Progenitor cell of endocrine pancreas (in vitro differentiated cells): ENCODE results near the gene MRGPRX4. TPM values are rescaled to one million over a fixed set of nuclear protein-coding genes. Genes with fewer than 3 reads are reported as not detected.

Experiments
- DNase-seq: peaks from one replicate; pipeline ENCODE4 v3.0.0; 2021; ENCODE audit warnings: low spot score; ENCODE audit not compliant: unreplicated experiment
- H3K27ac Mint-ChIP-seq: 2 replicates; pipeline ENCODE4 v1.8.0; 2021; ENCODE audit warnings: mild to moderate bottlenecking, moderate library complexity, mixed read lengths
- H3K27me3 Mint-ChIP-seq: 2 replicates; pipeline ENCODE4 v1.8.0; 2021; ENCODE audit warnings: mixed read lengths
- H3K36me3 Mint-ChIP-seq: 2 replicates; pipeline ENCODE4 v1.8.0; 2022; ENCODE audit warnings: mixed read lengths; ENCODE audit not compliant: insufficient read depth
- H3K4me1 Mint-ChIP-seq: 2 replicates; pipeline ENCODE4 v1.8.0; 2021; ENCODE audit warnings: low read depth, mixed read lengths
- H3K4me3 Mint-ChIP-seq: 2 replicates; pipeline ENCODE4 v1.8.0; 2021; ENCODE audit warnings: low read depth, mild to moderate bottlenecking, moderate library complexity, mixed read lengths
- H3K9me3 Mint-ChIP-seq: 2 replicates; pipeline ENCODE4 v1.8.0; 2021; ENCODE audit warnings: low read depth, mixed read lengths
- CTCF ChIP-seq: fragments of 200-600 bp; sonication (generic); IDR thresholded peaks from one replicate; pipeline ENCODE4 v1.5.0; 2021; ENCODE audit warnings: antibody characterized with exemption, mild to moderate bottlenecking; ENCODE audit not compliant: unreplicated experiment
- total RNA-seq: library from RNA; stranded (reverse); gene quantifications from 2 replicates; pipeline ENCODE4 v1.2.1, GENCODE V29; 2021

MRGPRX4 gene
- total RNA-seq, 1 donor from 2014 or later: not detected

GRCh38 chr11:18209058-18209457 lies 36.4 kb downstream of the MRGPRX4 start:
- Mint-ChIP-seq H3K9me3 (no peaks in the 10 kb centered on the region), H3K4me1 (no peaks in the 10 kb centered on the region), H3K36me3 (no peaks in the 10 kb centered on the region), H3K27me3 (peaks cover 18% of the 10 kb centered on the region), H3K27ac (no peak overlapping the region), H3K4me3 (no peak overlapping the region)
- DNase-seq: no peak
- TF ChIP-seq CTCF: no peak

DNA sequence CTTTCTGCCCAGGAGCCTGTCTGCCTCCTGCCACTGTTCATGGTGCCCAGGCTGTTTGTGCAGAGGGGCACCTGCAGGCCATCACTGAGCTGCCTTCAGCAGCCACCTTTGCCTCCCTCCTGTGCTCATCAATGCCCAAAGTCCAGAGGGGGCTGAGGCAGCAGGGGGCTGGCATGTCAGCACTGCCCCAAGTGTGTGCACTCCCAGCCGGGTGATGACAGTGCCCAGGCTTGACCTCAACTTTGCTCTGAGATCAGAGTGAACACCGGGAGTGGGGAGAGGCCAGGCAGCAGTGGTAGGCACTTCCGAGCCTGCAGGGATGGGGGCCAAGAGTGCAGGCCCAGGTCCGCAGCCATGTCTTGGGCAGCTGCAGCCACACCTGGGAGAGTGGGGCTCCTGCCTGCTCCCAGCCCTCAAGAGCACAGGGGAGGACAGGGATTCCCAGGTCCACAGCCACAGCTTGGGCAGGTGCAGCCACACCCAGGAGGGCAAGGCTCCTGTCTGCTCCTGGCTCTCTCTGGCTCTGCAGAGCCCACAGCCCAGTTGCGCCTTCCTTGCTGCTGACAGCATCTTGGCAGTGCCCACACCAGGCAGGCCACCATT lies 48.7 kb downstream of the MRGPRX4 start:
- DNase-seq: no peak
- Mint-ChIP-seq H3K4me1 (no peaks in the 10 kb centered on the region), H3K36me3 (no peaks in the 10 kb centered on the region), H3K4me3 (no peak overlapping the region), H3K27ac (no peak overlapping the region), H3K27me3 (peaks cover 24% of the 10 kb centered on the region), H3K9me3 (peaks cover 7% of the 10 kb centered on the region)
- no peak for TF ChIP-seq CTCF

DNA sequence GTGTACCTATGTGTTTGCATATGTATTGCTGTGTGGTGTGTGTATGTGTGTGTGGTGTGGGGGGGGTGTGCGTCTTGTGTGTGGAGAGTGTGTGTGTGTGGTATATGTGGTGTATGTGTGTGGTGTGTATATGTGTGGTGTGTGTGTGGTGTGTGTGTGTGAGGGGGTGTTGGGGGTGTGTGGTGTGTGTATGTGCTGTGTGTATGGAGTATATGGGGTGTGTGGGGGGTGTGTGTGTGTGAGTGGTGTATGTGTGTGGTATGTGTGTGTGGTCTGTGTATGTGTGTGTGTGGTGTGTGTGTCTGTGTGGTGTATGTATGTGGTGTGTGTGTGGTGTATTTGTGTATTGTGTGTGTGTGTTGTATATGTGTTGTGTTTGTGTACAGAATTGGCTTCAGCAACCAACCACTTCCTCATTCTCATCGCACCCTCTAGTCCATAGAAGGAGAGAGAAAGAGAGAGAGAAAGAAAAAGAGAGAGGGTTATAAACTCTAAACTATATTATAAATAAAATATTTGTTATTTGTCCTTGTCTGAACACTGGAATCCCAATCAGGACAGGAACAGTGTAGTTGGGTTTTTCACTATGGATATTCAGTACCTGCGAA lies 50.3 kb downstream of the MRGPRX4 start:
- H3K27me3 Mint-ChIP-seq: peaks cover 18% of the 10 kb centered on the region
- H3K36me3 Mint-ChIP-seq: no peaks in the 10 kb centered on the region
- no peaks in the 10 kb centered on the region for H3K4me1 Mint-ChIP-seq
- no peak for TF ChIP-seq CTCF
- no peak overlapping the region for H3K4me3 Mint-ChIP-seq
- H3K9me3 Mint-ChIP-seq: peaks cover 7% of the 10 kb centered on the region
- no peak overlapping the region for H3K27ac Mint-ChIP-seq
- DNase-seq: no peak

Other genes starting within 250 kb of the MRGPRX4 start
- 32.4 and 34.8 TPM in 2 replicates for gene SERGEF, start 159.8 kb upstream of the MRGPRX4 start, total RNA-seq
- gene TPH1, start 126.6 kb upstream of the MRGPRX4 start, total RNA-seq: 0.50 and 0.64 TPM in 2 replicates
- 28.3 and 28.5 TPM in 2 replicates for gene SAAL1, start 66.8 kb upstream of the MRGPRX4 start, total RNA-seq
- not detected in 2 replicates for gene MRGPRX3, start 40.3 kb upstream of the MRGPRX4 start, total RNA-seq
- gene SAA4, start 64.0 kb downstream of the MRGPRX4 start, total RNA-seq: not detected in 2 replicates
- not detected in 2 replicates for gene SAA2, start 75.8 kb downstream of the MRGPRX4 start, total RNA-seq
- gene SAA1, start 93.4 kb downstream of the MRGPRX4 start, total RNA-seq: not detected in 2 replicates
- gene HPS5, start 149.3 kb downstream of the MRGPRX4 start, total RNA-seq: 17.6 and 18.6 TPM in 2 replicates
- gene GTF2H1, start 149.7 kb downstream of the MRGPRX4 start, total RNA-seq: 43.9 and 45.4 TPM in 2 replicates
- gene LDHA, start 221.7 kb downstream of the MRGPRX4 start, total RNA-seq: 60.6 and 78.1 TPM in 2 replicates
- gene LDHC, start 239.5 kb downstream of the MRGPRX4 start, total RNA-seq: 0.29 and 0.55 TPM in 2 replicates